GM23338 (cell line): Measurements from ENCODE around the gene KLHL5.

Experiments
- CREB1 ChIP-seq: fragments of 250-450 bp; sonication (Bioruptor Pico); IDR thresholded peaks from 2 replicates; pipeline ENCODE4 v1.5.0; 2020; ENCODE audit warnings: low read depth, mild to moderate bottlenecking, moderate library complexity
- EZH2 ChIP-seq: fragments of 200-600 bp; sonication (generic); IDR thresholded peaks from one replicate; pipeline ENCODE4 v1.8.0; 2017; ENCODE audit warnings: antibody characterized with exemption, mild to moderate bottlenecking, low read depth; ENCODE audit not compliant: unreplicated experiment
- NANOG ChIP-seq: IDR thresholded peaks from 2 replicates; pipeline ENCODE4 v1.6.1; 2016; ENCODE audit warnings: antibody characterized with exemption, borderline replicate concordance
- POLR2AphosphoS5 ChIP-seq: IDR thresholded peaks from 2 replicates; pipeline ENCODE4 v1.6.1; 2016; ENCODE audit warnings: antibody characterized with exemption, low read depth
- ZNF114 ChIP-seq: fragments of 250-450 bp; sonication (Bioruptor Pico); IDR thresholded peaks from 2 replicates; pipeline ENCODE4 v1.5.0; 2020; ENCODE audit warnings: mild to moderate bottlenecking, moderate library complexity
- ZNF331 ChIP-seq: fragments of 250-450 bp; sonication (Bioruptor Pico); IDR thresholded peaks from 2 replicates; pipeline ENCODE4 v1.5.0; 2020; ENCODE audit warnings: low read depth, mild to moderate bottlenecking, moderate library complexity
- TF ChIP-seq, protein P1 (sequence below), 2 experiments: fragments of 200-600 bp in 1 of 2; sonication (generic) in 1 of 2; conservative IDR thresholded peaks; 2 replicates each; pipeline versions ENCODE4 v1.5.1 to v1.6.1; 2016 to 2017; ENCODE audit warnings: antibody characterized with exemption in 2 of 2, low read depth in 2 of 2, mild to moderate bottlenecking in 2 of 2, moderate library complexity in 1 of 2
- TF ChIP-seq, protein P2 (sequence below): IDR thresholded peaks from one replicate; pipeline ENCODE4 v1.6.1; 2018; ENCODE audit warnings: antibody characterized with exemption; ENCODE audit not compliant: unreplicated experiment
- TF ChIP-seq, protein P3 (sequence below): IDR thresholded peaks from 2 replicates; pipeline ENCODE4 v1.6.1; 2016; ENCODE audit warnings: antibody characterized with exemption

DNA sequence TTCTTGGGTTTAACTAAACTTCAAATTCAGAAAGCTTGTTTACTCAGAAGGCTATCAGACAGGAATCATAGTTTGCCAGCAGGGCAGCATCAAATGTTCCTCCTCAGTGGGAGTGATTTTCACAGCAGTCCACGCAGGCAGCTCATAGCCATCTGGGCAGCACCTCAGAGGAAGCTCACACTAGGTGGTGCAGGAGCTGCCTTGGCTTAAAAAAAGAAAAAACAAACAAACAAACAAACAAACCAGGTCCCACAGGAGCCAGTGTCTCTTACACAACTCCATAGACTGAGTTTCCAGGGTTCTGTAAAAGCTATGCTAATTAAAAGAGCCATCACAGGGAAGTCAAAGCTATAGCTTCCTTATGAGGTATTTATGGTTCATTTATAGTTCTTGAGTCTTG lies 10.5 kb upstream of the KLHL5 start:
- TF ChIP-seq, protein P1, sequence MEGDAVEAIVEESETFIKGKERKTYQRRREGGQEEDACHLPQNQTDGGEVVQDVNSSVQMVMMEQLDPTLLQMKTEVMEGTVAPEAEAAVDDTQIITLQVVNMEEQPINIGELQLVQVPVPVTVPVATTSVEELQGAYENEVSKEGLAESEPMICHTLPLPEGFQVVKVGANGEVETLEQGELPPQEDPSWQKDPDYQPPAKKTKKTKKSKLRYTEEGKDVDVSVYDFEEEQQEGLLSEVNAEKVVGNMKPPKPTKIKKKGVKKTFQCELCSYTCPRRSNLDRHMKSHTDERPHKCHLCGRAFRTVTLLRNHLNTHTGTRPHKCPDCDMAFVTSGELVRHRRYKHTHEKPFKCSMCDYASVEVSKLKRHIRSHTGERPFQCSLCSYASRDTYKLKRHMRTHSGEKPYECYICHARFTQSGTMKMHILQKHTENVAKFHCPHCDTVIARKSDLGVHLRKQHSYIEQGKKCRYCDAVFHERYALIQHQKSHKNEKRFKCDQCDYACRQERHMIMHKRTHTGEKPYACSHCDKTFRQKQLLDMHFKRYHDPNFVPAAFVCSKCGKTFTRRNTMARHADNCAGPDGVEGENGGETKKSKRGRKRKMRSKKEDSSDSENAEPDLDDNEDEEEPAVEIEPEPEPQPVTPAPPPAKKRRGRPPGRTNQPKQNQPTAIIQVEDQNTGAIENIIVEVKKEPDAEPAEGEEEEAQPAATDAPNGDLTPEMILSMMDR (conservative IDR thresholded peaks at IDR 0.05; ENCODE audit: low read depth in 2 of 2): no peak
- TF ChIP-seq EZH2: no peak
- TF ChIP-seq, protein P2, sequence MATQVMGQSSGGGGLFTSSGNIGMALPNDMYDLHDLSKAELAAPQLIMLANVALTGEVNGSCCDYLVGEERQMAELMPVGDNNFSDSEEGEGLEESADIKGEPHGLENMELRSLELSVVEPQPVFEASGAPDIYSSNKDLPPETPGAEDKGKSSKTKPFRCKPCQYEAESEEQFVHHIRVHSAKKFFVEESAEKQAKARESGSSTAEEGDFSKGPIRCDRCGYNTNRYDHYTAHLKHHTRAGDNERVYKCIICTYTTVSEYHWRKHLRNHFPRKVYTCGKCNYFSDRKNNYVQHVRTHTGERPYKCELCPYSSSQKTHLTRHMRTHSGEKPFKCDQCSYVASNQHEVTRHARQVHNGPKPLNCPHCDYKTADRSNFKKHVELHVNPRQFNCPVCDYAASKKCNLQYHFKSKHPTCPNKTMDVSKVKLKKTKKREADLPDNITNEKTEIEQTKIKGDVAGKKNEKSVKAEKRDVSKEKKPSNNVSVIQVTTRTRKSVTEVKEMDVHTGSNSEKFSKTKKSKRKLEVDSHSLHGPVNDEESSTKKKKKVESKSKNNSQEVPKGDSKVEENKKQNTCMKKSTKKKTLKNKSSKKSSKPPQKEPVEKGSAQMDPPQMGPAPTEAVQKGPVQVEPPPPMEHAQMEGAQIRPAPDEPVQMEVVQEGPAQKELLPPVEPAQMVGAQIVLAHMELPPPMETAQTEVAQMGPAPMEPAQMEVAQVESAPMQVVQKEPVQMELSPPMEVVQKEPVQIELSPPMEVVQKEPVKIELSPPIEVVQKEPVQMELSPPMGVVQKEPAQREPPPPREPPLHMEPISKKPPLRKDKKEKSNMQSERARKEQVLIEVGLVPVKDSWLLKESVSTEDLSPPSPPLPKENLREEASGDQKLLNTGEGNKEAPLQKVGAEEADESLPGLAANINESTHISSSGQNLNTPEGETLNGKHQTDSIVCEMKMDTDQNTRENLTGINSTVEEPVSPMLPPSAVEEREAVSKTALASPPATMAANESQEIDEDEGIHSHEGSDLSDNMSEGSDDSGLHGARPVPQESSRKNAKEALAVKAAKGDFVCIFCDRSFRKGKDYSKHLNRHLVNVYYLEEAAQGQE: no peak
- no peak for TF ChIP-seq ZNF331 (CRISPR knock-in tag)
- no peak for TF ChIP-seq POLR2AphosphoS5
- no peak for TF ChIP-seq NANOG
- TF ChIP-seq, protein P3, sequence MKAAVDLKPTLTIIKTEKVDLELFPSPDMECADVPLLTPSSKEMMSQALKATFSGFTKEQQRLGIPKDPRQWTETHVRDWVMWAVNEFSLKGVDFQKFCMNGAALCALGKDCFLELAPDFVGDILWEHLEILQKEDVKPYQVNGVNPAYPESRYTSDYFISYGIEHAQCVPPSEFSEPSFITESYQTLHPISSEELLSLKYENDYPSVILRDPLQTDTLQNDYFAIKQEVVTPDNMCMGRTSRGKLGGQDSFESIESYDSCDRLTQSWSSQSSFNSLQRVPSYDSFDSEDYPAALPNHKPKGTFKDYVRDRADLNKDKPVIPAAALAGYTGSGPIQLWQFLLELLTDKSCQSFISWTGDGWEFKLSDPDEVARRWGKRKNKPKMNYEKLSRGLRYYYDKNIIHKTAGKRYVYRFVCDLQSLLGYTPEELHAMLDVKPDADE: no peak
- no peak for TF ChIP-seq CREB1 (CRISPR knock-in tag)
- no peak for TF ChIP-seq ZNF114 (CRISPR knock-in tag)
